Measurements from ENCODE around the gene PIP4K2A.

The PIP4K2A gene

GRCh38 chr10:22659866-22660265, 54.5 kb downstream of the PIP4K2A start:
- no peak for DNase-seq

- no peak for DNase-seq
Measured at GRCh38 chr10:22658745-22659410, 55.5 kb downstream of the PIP4K2A start.

GRCh38 chr10:22657566-22658225, 56.7 kb downstream of the PIP4K2A start:
- DNase-seq, result no peak

GRCh38 chr10:22657024-22657423, 57.4 kb downstream of the PIP4K2A start:
- DNase-seq, result no peak

GRCh38 chr10:22656036-22656435, 58.3 kb downstream of the PIP4K2A start:
- no peak for DNase-seq

- no peak for DNase-seq
Measured at GRCh38 chr10:22655312-22655981, 58.9 kb downstream of the PIP4K2A start.

GRCh38 chr10:22652988-22653481, 61.3 kb downstream of the PIP4K2A start:
- DNase-seq, result no peak

GRCh38 chr10:22651276-22651980, 63.0 kb downstream of the PIP4K2A start:
- no peak for DNase-seq

GRCh38 chr10:22649994-22650393, 64.4 kb downstream of the PIP4K2A start:
- DNase-seq, result no peak

- no peak for DNase-seq
Measured at GRCh38 chr10:22649390-22649841, 65.0 kb downstream of the PIP4K2A start.

GRCh38 chr10:22648547-22648961, 65.8 kb downstream of the PIP4K2A start:
- DNase-seq, result no peak

- no peak for DNase-seq
Measured at GRCh38 chr10:22647244-22647643, 67.1 kb downstream of the PIP4K2A start.

- no peak for DNase-seq
Measured at GRCh38 chr10:22646388-22646853, 68.0 kb downstream of the PIP4K2A start.

- no peak for DNase-seq
Measured at GRCh38 chr10:22644222-22644621, 70.2 kb downstream of the PIP4K2A start.

GRCh38 chr10:22643775-22644174, 70.6 kb downstream of the PIP4K2A start:
- DNase-seq, result no peak

- no peak for DNase-seq
Measured at GRCh38 chr10:22643116-22643515, 71.3 kb downstream of the PIP4K2A start.

- DNase-seq, result no peak
Measured at GRCh38 chr10:22641743-22642142, 72.6 kb downstream of the PIP4K2A start.

GRCh38 chr10:22640359-22640758, 74.0 kb downstream of the PIP4K2A start:
- DNase-seq, result no peak

GRCh38 chr10:22638863-22639262, 75.5 kb downstream of the PIP4K2A start:
- DNase-seq, result no peak

- DNase-seq, result no peak
Measured at GRCh38 chr10:22637491-22637890, 76.9 kb downstream of the PIP4K2A start.

GRCh38 chr10:22635650-22636049, 78.7 kb downstream of the PIP4K2A start:
- no peak for DNase-seq

- no peak for DNase-seq
Measured at GRCh38 chr10:22634606-22635459, 79.5 kb downstream of the PIP4K2A start.

Measured in COR-L47 (cell line).